H1 (cell line): ENCODE measurements around the gene SRPRB. TPM values are rescaled to one million over a fixed set of nuclear protein-coding genes. Genes with fewer than 3 reads are reported as not detected.

Source experiments
- ASH2L ChIP-seq: fragments of 200-600, 300-600 bp; sonication (generic); IDR thresholded peaks from one replicate; pipeline ENCODE4 v1.7.1; 2017; ENCODE audit warnings: low read length
- BACH1 ChIP-seq: IDR thresholded peaks from 2 replicates; pipeline ENCODE4 v1.6.1; 2012; ENCODE audit warnings: low read length, improper control_type of control experiment
- CEBPB ChIP-seq: IDR thresholded peaks from 2 replicates; pipeline ENCODE4 v1.6.1; 2012; ENCODE audit warnings: low read depth, low read length
- CHD1 ChIP-seq: IDR thresholded peaks from 2 replicates; pipeline ENCODE4 v1.6.1; 2012; ENCODE audit warnings: low read depth, low read length, improper control_type of control experiment
- E2F6 ChIP-seq: IDR thresholded peaks from 2 replicates; pipeline ENCODE4 v1.6.1; 2012; ENCODE audit warnings: inconsistent platforms
- JUND ChIP-seq: IDR thresholded peaks from 2 replicates; pipeline ENCODE4 v1.6.1; 2011; ENCODE audit warnings: mild to moderate bottlenecking, improper control_type of control experiment, low read length
- KDM1A ChIP-seq: fragments of 200-600, 300-600 bp; sonication (generic); IDR thresholded peaks from 2 replicates; pipeline ENCODE4 v1.7.1; 2016; ENCODE audit warnings: mild to moderate bottlenecking, low read length, borderline replicate concordance
- KDM4A ChIP-seq: IDR thresholded peaks from one replicate; pipeline ENCODE4 v1.7.1; 2012; ENCODE audit warnings: low read depth, mild to moderate bottlenecking, moderate library complexity, low read length, inconsistent platforms; ENCODE audit not compliant: severe bottlenecking
- MAFK ChIP-seq: IDR thresholded peaks from 2 replicates; pipeline ENCODE4 v1.6.1; 2012; ENCODE audit warnings: low read depth, mild to moderate bottlenecking, improper control_type of control experiment, low read length
- NRF1 ChIP-seq: IDR thresholded peaks from 2 replicates; pipeline ENCODE4 v1.6.1; 2011; ENCODE audit warnings: mild to moderate bottlenecking, low read depth, low read length, improper control_type of control experiment
- POLR2AphosphoS5 ChIP-seq: IDR thresholded peaks from 2 replicates; pipeline ENCODE4 v1.6.1; 2011; ENCODE audit warnings: low read depth, low read length
- RNF2 ChIP-seq: fragments of 200-900, 300-1000 bp; sonication (generic); IDR thresholded peaks from 2 replicates; pipeline ENCODE4 v1.7.1; 2016; ENCODE audit warnings: borderline replicate concordance, low read depth, mild to moderate bottlenecking, antibody characterized with exemption, low read length; ENCODE audit not compliant: poor library complexity, severe bottlenecking; ENCODE audit errors: missing control alignments
- SAP30 ChIP-seq: fragments of 300-600 bp; sonication (generic); IDR thresholded peaks from 2 replicates; pipeline ENCODE4 v1.7.1; 2012; ENCODE audit warnings: low read length, moderate library complexity, mild to moderate bottlenecking, inconsistent platforms; ENCODE audit not compliant: insufficient read depth, insufficient replicate concordance
- SIX5 ChIP-seq: IDR thresholded peaks from 2 replicates; pipeline ENCODE4 v1.6.1; 2011; ENCODE audit warnings: mild to moderate bottlenecking, low read depth, low read length
- SUZ12 ChIP-seq: fragments of 200-600 bp; sonication (generic); IDR thresholded peaks from 2 replicates; pipeline ENCODE4 v1.6.1; 2012; ENCODE audit warnings: mild to moderate bottlenecking, inconsistent platforms, low read length, moderate library complexity, mixed read lengths
- TAF7 ChIP-seq: optimal IDR thresholded peaks from 2 replicates; pipeline ENCODE3; 2011; ENCODE audit warnings: low read depth, mild to moderate bottlenecking, inconsistent platforms, low read length, moderate library complexity, borderline replicate concordance
- TBP ChIP-seq: IDR thresholded peaks from 2 replicates; pipeline ENCODE4 v1.6.1; 2011; ENCODE audit warnings: low read depth, low read length, improper control_type of control experiment
- polyA plus RNA-seq, 7 experiments: library from polyadenylated mRNA; depleted of rRNA in 3 of 7; stranded (reverse) in 5 of 7; unstranded in 2 of 7; fragments of >200 nt in 5 of 7; fragments of 200-250 nt in 2 of 7; gene quantifications; 1 replicate in 5 of 7; 2 replicates in 1 of 7; 4 replicates in 1 of 7; pipeline versions ENCODE4 v1.2.1 to v1.2.3, GENCODE V29; 2011 to 2013; ENCODE audit warnings: missing spikeins in 2 of 7, mixed read lengths in 2 of 7
- total RNA-seq: library from RNA; stranded (reverse); fragmentation: NEBNext Ultra II Directional; extraction: Animal tissue kit (Norgen Biotek cat#: 25700); gene quantifications from 2 replicates; pipeline ENCODE4 v1.2.1, GENCODE V29; 2021
- TF ChIP-seq, protein P1 (sequence below): IDR thresholded peaks from 2 replicates; pipeline ENCODE4 v1.6.1; 2012; ENCODE audit warnings: low read length, inconsistent platforms
- TF ChIP-seq, protein P2 (sequence below), 3 experiments: IDR thresholded peaks; 1 replicate in 2 of 3; 2 replicates in 1 of 3; pipeline versions ENCODE4 v1.5.1 to v1.6.1; 2011; ENCODE audit warnings: low read length in 3 of 3, mild to moderate bottlenecking in 3 of 3, inconsistent platforms in 2 of 3, low read depth in 1 of 3, moderate library complexity in 1 of 3; ENCODE audit not compliant: insufficient read depth in 1 of 3; ENCODE audit errors: control extremely low read depth in 1 of 3

SRPRB gene
- total and polyA plus RNA-seq, 2 of the 8 experiments (the other 6 are each of a cell fraction or from before 2014, with no cell fraction given) = 15.9 to 49.8 TPM

DNA sequence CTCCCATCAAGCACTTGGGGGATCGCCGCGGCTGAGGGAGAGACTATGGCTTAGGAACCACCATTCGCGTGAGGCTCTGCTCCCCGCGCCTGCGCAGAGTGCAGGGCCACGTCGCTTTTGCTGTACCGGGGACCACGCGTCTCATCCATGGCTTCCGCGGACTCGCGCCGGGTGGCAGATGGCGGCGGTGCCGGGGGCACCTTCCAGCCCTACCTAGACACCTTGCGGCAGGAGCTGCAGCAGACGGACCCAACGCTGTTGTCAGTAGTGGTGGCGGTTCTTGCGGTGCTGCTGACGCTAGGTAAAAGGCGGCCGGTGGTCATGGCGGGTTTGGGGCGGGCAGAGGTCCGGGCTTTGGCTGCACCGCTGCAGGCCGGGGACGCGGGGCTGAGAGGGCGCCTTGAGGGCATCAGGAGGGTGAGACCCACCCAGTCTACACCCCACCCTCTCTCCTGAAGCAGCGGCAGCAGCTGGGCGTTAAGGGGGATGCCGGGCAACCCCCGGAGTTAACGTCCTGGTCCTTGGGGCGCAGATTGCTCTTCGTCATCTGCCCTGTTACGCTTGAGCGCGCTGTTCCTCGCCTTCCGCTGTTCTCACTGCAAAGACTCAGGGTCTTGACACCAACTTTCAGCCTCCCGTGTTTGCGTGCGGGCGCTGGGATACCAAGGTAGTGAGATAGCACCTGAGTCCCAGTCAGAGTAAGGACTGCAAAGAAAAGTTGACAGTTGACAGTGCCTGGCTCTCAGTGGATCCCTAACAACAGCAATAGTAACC is at the start of gene SRPRB (continued):
- TF ChIP-seq ASH2L = peak; percentile 45
- TF ChIP-seq TBP = peak; percentile 40; the same call in 1 of the 2 replicates
- TF ChIP-seq, protein P1, sequence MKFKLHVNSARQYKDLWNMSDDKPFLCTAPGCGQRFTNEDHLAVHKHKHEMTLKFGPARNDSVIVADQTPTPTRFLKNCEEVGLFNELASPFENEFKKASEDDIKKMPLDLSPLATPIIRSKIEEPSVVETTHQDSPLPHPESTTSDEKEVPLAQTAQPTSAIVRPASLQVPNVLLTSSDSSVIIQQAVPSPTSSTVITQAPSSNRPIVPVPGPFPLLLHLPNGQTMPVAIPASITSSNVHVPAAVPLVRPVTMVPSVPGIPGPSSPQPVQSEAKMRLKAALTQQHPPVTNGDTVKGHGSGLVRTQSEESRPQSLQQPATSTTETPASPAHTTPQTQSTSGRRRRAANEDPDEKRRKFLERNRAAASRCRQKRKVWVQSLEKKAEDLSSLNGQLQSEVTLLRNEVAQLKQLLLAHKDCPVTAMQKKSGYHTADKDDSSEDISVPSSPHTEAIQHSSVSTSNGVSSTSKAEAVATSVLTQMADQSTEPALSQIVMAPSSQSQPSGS = no peak
- no peak for TF ChIP-seq CEBPB
- TF ChIP-seq KDM4A = peak; percentile 56
- peak; percentile 73 for TF ChIP-seq SAP30
- TF ChIP-seq KDM1A = no peak
- TF ChIP-seq SUZ12 = no peak
- no peak for TF ChIP-seq RNF2
- TF ChIP-seq JUND = no peak
- TF ChIP-seq SIX5 = peak; percentile 76
- peak; percentile 22 for TF ChIP-seq TAF7
- TF ChIP-seq, protein P2, sequence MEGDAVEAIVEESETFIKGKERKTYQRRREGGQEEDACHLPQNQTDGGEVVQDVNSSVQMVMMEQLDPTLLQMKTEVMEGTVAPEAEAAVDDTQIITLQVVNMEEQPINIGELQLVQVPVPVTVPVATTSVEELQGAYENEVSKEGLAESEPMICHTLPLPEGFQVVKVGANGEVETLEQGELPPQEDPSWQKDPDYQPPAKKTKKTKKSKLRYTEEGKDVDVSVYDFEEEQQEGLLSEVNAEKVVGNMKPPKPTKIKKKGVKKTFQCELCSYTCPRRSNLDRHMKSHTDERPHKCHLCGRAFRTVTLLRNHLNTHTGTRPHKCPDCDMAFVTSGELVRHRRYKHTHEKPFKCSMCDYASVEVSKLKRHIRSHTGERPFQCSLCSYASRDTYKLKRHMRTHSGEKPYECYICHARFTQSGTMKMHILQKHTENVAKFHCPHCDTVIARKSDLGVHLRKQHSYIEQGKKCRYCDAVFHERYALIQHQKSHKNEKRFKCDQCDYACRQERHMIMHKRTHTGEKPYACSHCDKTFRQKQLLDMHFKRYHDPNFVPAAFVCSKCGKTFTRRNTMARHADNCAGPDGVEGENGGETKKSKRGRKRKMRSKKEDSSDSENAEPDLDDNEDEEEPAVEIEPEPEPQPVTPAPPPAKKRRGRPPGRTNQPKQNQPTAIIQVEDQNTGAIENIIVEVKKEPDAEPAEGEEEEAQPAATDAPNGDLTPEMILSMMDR (IDR thresholded peaks at IDR 0.05; ENCODE audit: control extremely low read depth in 1 of 3, insufficient read depth in 1 of 3, low read depth in 1 of 3, low read length in 3 of 3) = no peak
- TF ChIP-seq MAFK = no peak
- TF ChIP-seq POLR2AphosphoS5 = peak; percentile 89
- peak; percentile 94 for TF ChIP-seq NRF1
- no peak for TF ChIP-seq CHD1
- peak; percentile 32; the same call in 1 of the 2 replicates for TF ChIP-seq E2F6
- no peak for TF ChIP-seq BACH1
